ENCODE data around the gene ANKRD44. TPM values are rescaled to one million over a fixed set of nuclear protein-coding genes. Genes with fewer than 3 reads are reported as not detected.

Gene ANKRD44
- total RNA-seq, 1 experiment from 2014 or later, result 16.2 TPM

DNA sequence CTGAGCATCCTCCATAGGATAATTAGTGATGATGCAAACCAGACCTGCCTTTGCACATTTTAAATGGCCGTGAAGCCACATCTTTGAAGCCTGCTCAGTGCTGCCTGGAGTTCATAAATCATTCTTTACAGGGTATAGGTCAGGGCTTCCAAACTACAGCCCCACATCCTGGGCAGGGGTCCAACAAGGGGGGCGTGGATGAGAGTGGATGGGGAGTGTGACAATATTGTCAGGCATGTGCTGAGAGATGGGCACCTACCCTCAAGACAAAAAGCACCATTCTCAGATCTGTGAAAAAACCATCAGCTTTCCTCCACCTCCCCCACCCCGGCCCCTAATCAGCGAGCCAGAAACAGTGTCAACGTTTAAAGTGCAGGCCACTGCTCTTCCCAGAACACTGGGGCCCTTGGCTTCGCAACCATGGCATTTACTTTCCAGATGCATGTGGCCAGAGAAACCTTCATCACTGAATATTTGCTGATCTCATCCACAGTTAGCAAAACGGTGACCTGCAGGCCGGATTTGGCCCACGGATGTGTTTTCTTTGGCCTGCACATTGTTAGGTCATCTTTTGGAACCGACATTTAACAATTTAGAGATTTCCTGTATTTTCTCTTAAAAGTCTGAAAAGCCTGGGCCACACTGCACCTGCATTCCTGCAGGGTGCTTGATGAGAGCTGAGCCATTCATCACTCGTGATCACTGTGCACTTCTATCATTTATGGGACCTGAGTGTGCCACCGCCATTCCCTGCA lies 130.7 kb downstream of the ANKRD44 start:
- DNase-seq (ENCODE audit: low spot score), result peak; percentile 81

DNA sequence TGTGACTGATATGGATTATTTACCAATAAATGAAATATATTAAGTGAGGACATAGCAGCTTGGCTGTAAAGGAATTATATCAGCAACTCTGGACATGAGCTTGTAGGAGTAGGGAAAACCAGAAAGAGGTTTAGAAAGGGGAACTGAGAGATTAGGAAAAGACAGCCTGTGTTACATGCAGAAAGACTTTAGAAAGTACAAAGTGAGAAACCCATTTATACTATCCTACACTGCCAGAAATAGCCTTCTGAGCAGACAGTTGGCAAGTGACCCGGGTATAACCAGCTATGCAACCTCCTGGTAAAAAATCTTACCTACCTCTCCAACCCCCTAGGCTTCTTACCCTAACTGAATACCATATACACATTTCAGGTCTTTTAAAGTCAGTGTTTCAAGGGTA lies 134.1 kb downstream of the ANKRD44 start:
- no peak for DNase-seq (ENCODE audit: low spot score)

DNA sequence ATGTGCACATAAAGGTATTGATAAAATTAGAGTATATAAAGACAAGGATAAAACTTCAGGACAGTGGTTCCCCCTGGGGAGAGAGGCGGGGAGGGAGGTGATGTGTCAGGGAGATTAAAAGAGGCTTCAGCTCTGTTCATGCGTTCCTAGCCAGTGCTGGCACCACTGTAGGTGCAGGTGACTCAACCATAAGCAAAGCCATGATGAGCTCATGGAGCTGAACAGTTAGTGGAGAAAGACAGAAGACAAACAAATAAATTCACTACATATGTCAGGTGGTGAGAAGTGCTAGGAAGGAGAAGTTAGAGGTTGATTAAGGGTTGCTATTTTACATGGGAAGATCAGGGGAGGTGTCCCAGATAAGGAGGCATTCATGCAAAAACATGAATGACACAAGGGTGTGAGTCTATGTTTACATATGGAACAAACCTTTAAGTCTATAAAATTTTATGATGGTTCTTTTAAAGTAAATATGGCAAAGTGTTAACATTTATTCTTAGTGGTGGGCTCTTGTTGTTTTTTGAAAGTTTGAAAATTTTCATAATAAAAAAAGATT lies 136.0 kb downstream of the ANKRD44 start:
- peak; percentile 63 for DNase-seq (ENCODE audit: low spot score)

DNA sequence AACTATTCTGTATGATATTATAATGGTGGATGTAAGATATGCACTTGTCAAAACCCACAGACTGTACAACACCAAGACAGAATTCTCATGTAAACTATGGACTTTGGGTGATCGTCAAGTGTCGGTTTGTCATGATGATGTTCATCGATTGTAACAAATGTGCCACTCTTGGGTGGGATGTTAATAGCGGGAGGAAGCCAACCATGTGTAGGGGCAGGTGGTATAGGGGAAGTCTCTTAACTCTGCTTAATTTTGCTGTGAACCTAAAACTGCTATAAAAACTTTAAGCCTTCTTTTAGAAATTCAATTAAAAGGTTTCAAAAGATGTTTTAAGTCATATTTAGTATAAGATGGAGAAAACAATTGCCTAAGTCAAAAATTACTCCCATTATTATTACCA lies 139.0 kb downstream of the ANKRD44 start:
- no peak for DNase-seq (ENCODE audit: low spot score)

DNA sequence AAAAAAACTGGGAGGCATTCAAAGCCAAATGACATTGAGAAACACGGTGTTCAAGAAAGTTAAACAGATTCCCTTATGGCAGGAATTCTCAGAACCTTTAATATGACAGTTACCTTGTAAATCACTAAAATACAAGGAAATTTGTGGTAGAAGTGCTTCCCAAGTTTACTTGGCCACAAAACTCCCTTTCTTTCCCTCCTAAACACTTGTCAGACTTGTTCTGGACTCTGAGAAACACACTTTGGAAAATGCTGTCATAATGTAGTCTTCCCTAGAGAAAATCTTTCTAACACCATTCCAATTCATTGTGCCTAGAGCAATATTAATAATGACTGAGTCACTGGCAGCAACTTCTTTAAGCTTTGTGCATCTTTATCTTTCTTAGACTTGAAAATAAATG lies 140.4 kb downstream of the ANKRD44 start:
- DNase-seq (ENCODE audit: low spot score), result no peak

DNA sequence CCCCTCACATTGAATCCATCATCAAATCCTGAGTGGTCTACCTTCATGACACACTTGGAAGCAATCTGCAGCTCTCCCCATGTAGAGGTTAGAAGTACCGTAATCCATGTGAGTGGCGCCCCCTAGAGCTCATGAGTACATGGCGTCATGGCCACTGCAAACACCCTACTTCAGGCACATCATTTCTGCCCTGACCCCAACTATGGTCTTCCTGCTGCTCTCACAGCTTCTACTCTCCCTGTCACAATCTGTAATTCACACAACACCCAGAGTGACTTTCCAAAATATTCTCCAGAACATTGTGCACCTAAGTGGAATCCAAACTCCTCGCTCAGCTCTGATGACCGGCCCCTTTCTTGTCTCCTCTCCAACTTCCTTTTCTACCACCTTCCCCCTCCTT lies 141.9 kb downstream of the ANKRD44 start:
- peak; percentile 61 for DNase-seq (ENCODE audit: low spot score)

DNA sequence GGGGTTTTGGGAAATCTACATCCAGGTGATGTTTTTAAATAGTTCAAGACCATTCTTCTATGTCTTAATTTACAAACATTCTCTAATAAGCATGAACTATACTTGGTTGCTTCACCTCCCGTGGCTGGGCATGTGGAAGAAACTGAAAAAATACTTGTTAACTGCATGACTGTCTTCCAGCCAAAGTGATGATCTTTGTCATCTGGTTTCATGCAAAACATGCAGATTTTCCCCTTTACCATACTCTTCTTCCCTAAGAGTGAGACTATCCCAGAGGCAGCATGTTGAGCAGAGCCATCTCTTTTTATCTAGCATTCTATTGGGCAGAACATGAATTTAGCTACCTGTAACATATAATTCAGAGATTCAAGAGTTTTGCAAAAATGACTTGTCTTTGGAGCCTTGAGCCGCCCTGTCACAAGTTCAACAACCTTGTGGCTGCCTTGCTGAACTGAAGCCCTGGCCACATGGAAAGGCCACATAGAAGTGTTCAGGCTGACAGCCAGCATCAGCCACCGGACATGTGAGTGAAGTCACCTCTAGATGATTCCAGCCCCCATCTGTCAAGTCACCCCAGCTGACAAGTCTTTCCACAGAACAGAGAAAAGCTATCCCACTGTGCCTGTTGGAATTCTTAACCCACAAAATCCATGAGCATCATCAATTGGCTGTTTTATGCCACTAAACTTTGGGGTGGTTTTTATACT lies 142.8 kb downstream of the ANKRD44 start:
- DNase-seq (ENCODE audit: low spot score), result no peak

DNA sequence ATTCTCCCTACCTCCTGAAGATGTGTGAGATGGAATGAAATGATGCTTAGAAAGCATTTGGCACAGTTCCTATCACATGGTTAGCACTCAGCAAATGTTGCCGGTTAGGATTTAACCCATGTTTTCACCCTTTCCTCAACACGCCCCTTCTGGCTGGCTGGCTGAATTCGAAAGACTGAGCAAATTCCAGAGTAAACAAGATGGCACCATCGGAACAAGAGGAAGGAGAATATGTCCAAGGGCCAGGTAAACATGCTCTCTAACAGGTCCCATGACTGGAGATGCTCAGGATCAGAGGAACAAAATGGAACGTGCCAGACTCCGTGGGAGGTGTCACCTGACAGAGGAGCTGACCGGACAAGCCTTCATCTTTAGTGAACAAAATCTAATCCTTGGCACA lies 145.6 kb downstream of the ANKRD44 start:
- DNase-seq (ENCODE audit: low spot score), result no peak

DNA sequence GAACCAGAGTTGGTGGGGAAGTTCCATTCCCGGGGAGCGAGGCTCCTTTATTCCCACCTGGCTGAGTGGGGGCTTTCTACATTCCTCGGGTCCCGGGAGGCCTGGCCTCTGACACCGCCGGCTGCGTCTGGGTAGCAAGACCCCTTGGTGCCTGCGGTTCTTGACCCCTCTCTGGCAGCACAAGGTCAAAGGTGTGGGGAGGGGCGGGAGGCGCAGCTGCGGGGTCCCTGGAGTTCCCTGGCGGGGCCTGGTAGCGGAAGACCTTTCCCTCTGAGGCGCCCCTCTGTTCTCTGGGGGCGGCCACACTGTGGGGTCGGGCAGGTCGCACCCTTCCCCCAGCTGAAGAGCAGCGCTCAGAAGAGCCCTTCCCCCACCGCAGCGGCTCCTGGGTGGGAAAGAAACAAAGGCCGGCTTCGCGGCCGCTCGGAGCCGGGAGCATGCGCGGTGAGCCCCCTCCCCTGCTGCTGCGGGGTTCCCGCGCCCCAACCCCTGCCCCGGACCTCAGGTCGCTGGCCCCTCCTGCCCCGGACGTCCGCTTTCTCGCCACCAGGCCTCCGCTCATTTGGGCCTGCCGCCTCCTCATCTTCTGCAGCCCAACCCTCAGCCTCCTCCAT lies 146.3 kb downstream of the ANKRD44 start:
- DNase-seq (ENCODE audit: low spot score), result no peak

DNA sequence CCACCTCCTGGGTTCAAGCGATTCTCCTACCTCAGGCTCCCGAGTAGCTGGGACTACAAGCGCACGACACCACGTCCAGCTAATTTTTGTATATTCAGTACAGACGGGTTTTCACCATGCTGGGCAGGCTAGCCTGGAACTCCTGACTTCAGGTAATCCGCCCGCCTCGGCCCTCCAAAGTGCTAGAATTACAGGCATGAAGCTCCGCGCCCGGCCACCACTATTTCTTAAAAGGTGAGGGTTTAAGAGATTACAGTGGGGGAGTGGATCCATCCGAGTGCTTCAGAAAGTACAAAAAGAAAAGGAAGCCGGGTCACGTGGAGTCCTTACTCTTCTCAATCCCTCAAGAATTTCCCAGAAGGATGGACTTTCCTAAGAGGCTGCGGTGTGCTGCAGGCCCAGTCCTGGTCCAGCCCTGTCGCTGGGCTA lies 146.9 kb downstream of the ANKRD44 start:
- no peak for DNase-seq (ENCODE audit: low spot score)

DNA sequence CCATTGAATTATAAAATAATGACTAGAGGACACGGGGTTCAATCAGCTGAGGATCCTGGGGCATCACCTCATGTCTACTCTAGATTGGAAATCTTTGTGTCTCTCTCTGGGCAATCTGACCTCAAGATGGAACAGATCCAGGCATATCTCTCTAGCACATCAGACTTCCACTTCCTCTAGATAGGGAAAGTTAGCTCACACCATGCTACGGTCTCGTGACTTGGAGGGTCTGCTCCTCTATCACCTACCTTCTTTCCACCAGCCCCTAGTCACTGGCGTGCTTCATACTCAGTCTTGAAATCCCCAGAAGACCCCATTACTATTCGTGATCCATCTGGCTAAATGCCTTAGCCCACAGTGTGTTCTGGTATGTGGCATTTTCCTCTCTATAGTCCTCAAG lies 148.8 kb downstream of the ANKRD44 start:
- no peak for DNase-seq (ENCODE audit: low spot score)

DNA sequence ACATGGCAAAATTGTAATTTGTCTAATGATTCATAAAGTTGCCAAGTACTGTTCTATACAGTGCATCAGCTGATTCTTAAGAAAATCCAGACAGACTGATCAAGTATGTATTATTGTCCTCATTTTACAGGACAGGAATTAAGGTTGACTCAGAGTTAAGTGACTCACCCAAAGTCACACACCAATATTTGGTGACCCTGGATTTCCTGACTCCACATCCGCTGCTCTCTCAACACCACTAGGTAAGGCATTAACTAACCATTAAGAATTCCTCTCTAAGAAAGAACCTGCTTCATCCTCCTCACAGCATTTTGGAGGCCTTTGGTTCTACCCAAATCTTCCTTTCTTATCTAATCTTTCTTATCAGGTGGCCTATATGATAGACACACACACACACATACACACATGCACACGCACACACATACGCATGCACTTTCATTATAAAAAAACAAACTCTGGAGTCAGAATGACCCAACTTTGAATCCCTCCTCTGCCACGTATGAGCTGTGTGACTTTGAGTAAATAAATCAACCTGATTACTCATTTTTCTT lies 150.8 kb downstream of the ANKRD44 start:
- DNase-seq (ENCODE audit: low spot score), result peak; percentile 88

DNA sequence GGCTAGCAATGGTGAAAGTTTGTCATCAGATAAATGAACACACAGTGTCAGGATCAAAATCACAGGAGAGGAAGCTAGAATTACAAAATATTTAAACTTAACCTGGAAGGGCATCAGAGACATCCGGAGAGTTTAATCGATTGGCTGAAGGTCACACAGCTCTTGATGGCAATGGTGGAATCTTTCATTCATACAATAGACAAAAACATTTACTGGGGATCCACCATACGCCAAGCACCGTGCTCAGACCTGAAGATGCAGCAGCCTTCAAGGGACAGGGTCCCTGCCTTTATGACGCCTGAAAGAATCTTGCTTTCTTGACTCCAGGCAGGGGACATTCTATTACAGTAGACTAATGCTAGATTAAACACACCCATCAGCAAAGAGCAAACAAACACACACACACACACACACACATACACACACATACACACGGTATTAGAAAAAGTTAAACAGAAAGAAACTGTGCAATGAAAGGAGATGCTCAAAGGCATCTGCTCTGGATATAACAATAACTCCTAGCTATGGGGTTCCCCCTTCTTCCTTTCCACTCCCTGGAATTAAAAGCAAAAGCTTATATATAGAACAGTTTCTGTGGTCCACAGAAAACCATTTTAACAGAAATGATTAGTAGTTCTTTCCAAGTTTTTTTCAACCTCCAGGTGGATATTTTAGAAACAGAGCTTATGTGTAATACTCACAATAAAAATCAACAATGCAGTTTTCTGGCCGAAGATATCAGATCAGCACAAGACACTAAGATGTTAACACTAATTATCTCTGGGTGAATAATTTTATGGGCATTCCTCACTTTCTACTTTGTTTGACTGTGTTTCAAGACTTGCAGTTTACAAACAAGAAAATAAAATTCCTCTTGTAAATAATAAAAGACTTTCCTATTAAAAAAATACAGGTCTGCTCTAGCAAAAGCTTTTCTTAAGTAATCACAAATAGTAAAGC lies 151.7 kb downstream of the ANKRD44 start:
- peak; percentile 31 for DNase-seq (ENCODE audit: low spot score)

DNA sequence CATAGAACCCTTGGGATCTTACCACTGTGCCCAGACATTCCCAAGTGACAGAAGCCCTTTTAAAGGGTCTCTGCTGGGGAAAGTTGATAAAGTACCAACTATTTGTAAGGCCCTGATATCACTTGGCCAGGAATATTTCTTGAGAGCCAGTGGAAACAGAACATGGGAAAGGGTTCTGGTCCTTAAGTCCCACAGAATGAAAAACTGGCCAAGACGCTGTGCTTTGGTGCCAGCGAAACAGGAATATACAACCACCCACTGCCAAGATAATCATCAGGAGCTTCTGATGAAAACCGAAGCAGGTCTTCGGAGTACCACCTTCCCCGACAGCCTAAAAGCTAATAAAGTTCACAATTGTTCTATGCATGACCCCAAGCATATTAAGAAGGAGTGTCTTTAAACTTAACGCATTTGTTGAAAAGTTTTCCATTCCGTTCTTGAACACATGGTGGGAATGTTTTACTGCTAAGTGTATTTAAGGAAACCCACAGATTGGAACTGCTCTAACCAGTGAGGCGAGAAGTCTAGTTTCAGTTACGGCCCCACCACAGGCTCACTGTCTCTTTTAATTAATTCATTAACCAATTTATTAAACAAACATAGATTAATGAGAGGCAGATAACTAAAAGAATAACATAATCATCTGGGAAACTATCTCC lies 152.6 kb downstream of the ANKRD44 start:
- no peak for DNase-seq (ENCODE audit: low spot score)

DNA sequence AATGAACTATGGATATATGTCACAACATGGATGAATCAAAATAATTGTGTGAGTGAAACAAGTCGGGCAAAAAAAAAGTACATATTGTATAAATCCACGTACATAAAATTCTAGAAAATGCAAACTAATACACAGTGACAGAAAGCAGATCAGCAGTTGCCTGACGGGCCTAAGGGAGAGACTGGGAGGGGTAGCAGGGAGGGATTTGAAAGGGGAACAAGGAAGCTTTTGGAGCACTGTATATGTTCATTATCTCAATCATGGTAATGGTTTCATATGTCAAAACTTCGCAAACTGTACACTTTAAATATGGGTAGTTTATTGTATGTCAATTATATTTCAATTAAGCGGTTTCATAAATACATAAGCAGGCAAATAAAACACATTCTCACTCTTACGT lies 153.8 kb downstream of the ANKRD44 start:
- no peak for DNase-seq (ENCODE audit: low spot score)

DNA sequence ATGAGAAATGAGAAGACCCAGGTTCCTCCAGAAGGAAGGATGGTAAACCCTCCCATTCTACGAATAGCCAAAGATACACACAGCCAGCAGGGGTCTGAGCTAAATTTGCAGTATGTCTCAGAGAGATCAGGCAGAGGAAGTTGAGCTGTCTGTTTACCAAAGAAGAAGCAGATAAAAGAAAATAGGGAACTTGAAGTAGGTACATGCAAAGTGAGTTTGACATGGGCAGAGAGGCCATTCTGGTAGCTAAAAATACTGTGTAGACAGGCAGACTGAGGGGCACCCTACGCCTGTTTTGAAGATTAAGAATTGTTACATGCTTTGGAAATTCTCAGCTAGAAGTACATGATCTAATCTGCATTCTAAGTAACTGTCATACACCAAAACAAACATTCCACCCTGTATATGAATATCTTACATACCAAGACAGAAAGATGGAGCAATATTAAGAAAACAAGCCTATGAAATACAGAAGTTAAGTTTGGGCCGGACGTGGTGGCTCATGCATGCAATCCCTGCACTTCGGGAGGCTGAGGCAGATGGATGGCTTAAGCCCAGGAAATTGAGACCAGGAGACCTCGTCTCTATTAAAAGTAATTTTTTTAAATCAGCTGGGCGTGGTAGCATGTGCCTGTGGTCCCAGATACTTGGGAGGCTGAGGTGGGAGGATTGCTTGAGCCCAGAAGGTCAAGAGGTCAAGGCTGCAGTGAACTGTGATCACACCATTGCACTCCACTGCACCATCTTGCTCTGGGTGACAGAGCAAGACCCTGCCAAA lies 157.9 kb downstream of the ANKRD44 start:
- no peak for DNase-seq (ENCODE audit: low spot score)

DNA sequence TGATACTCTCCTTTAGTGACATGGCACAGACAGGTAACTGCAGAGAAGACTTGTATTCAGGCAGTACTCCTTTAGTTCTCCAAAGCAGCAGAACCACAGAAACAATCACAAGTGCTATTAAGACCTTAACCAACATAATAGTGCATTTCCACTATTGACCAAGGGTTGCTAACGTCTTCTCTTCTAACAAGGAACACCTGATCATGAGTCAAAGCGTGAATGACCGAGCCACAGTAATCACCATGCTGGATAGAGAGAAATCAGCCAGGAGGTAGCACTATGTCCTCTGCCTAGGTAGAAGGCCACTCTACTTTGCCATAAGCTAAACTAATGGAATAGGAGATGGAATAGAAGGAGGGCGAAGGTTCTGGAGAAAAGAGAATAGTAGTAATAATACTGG lies 161.0 kb downstream of the ANKRD44 start:
- DNase-seq (ENCODE audit: low spot score), result no peak

DNA sequence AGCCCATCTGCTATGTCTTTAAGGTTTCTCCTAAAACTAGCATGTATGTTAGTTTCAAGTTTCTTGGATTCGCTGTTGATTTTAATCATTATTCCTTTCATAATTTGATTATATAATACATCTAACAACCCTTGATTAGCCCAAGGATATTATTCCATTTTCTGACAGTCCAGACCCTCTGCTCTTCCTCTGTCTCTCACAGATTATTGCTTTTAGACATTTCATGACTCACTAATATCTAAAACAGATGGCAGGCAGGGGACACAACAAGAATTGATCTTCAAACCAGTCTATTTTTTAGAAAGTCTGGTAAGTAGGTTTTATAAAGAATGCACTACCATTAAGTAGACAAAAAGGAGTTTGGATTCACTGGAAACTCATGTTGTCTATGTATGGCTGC lies 162.2 kb downstream of the ANKRD44 start:
- no peak for DNase-seq (ENCODE audit: low spot score)

DNA sequence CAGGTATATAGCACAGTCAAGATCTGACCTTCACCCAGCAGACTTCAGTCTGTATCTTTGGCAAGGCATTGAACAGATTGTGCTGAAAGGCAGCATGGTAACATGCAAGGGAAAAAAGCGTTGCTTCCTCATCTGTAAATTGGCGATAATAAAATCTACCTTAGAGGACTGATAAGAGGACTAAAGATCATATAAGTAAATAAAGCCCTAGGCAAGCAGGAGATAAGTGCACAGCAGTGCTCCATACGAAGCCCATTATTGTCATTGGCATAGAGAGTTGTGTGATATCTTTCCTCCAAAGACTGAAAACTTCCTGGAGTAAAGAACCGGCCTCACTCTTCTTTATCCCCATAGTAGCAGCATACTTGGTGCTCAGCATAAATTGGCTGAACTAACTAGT lies 162.6 kb downstream of the ANKRD44 start:
- no peak for DNase-seq (ENCODE audit: low spot score)

DNA sequence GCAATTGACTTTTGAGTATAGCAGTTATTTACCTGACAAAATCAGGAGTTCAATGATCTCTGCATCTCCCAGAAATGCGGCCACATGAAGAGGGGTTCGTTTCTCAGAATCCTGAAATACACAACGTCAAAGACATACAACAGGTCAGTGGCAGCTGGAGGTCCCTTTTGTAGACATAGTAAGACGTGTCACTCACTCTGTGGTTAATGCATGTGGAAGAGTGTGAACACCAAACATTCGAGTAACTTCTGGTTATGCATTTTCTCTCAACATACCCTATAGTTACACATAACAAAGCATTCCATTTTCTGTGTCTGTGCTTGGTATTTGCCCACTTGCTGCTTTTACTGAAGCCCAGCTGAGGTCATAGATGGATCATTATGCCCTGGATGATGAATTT lies 163.6 kb downstream of the ANKRD44 start:
- DNase-seq (ENCODE audit: low spot score), result no peak
